HepG2 (cell line): Measurements from ENCODE around the gene NOL12. TPM values are rescaled to one million over a fixed set of nuclear protein-coding genes. Genes with fewer than 3 reads are reported as not detected.
A peak's percentile ranks its signal among the peaks of the same experiment; 100 is the strongest.

ENCODE experiments used
- DNMT1 ChIP-seq: sonication (generic); formaldehyde crosslinking; IDR thresholded peaks from 2 replicates; pipeline ENCODE4 v1.5.1; 2020; ENCODE audit warnings: mild to moderate bottlenecking, missing genetic modification reagents
- FOXO1 ChIP-seq: sonication (generic); formaldehyde crosslinking; IDR thresholded peaks from 2 replicates; pipeline ENCODE4 v1.4.0; 2020; ENCODE audit warnings: missing genetic modification reagents
- HDAC2 ChIP-seq: sonication (generic); formaldehyde crosslinking; IDR thresholded peaks from 2 replicates; pipeline ENCODE4 v1.4.0; 2020; ENCODE audit warnings: missing genetic modification reagents
- HES4 ChIP-seq: sonication (generic); formaldehyde crosslinking; IDR thresholded peaks from 2 replicates; pipeline ENCODE4 v1.9.0; 2021; ENCODE audit warnings: mild to moderate bottlenecking, missing genetic modification reagents, borderline replicate concordance
- HOMEZ ChIP-seq: IDR thresholded peaks from 2 replicates; pipeline ENCODE4 v1.6.1; 2016; ENCODE audit warnings: low read depth
- JUNB ChIP-seq: sonication (generic); formaldehyde crosslinking; IDR thresholded peaks from 2 replicates; pipeline ENCODE4 v1.8.0; 2022; ENCODE audit warnings: missing genetic modification reagents, mild to moderate bottlenecking, borderline replicate concordance
- SALL1 ChIP-seq: sonication (generic); formaldehyde crosslinking; IDR thresholded peaks from 2 replicates; pipeline ENCODE4 v1.8.0; 2022; ENCODE audit warnings: mild to moderate bottlenecking, missing genetic modification reagents
- SATB2 ChIP-seq: sonication (generic); formaldehyde crosslinking; IDR thresholded peaks from 2 replicates; pipeline ENCODE4 v1.5.0; 2020; ENCODE audit warnings: missing genetic modification reagents
- SPEN ChIP-seq: sonication (generic); formaldehyde crosslinking; IDR thresholded peaks from 2 replicates; pipeline ENCODE4 v1.5.1; 2020; ENCODE audit warnings: low read depth, mild to moderate bottlenecking, missing genetic modification reagents
- SRSF9 ChIP-seq: fragments of 200-400 bp; formaldehyde crosslinking; IDR thresholded peaks from 2 replicates; pipeline ENCODE4 v1.6.1; 2018; ENCODE audit warnings: borderline replicate concordance, mild to moderate bottlenecking, low read depth, low read length; ENCODE audit not compliant: insufficient read depth, poor library complexity, severe bottlenecking
- XRCC5 ChIP-seq: fragments of 200-400 bp; formaldehyde crosslinking; optimal IDR thresholded peaks from 2 replicates; pipeline ENCODE3; 2017; ENCODE audit warnings: mild to moderate bottlenecking, low read length
- ZBTB3 ChIP-seq: sonication (generic); formaldehyde crosslinking; IDR thresholded peaks from 2 replicates; pipeline ENCODE4 v1.4.0; 2020; ENCODE audit warnings: low read depth, mild to moderate bottlenecking, moderate library complexity, missing genetic modification reagents, borderline replicate concordance
- ZFP37 ChIP-seq: sonication (generic); formaldehyde crosslinking; IDR thresholded peaks from 2 replicates; pipeline ENCODE4 v1.4.0; 2020; ENCODE audit warnings: missing genetic modification reagents, borderline replicate concordance
- ZFP90 ChIP-seq: sonication (generic); formaldehyde crosslinking; IDR thresholded peaks from 2 replicates; pipeline ENCODE4 v1.8.0; 2022; ENCODE audit warnings: missing genetic modification reagents, mild to moderate bottlenecking, inconsistent platforms, borderline replicate concordance
- ZIK1 ChIP-seq: sonication (generic); formaldehyde crosslinking; IDR thresholded peaks from 2 replicates; pipeline ENCODE4 v1.5.0; 2020; ENCODE audit warnings: mild to moderate bottlenecking, low read depth, missing genetic modification reagents, borderline replicate concordance
- ZNF207 ChIP-seq: fragments of 450-650 bp; IDR thresholded peaks from 2 replicates; pipeline ENCODE4 v1.6.1; 2016; ENCODE audit warnings: antibody characterized with exemption, borderline replicate concordance
- ZNF460 ChIP-seq: sonication (generic); formaldehyde crosslinking; IDR thresholded peaks from 2 replicates; pipeline ENCODE4 v1.5.1; 2020; ENCODE audit warnings: missing genetic modification reagents, mild to moderate bottlenecking, borderline replicate concordance
- ZNF496 ChIP-seq: sonication (generic); formaldehyde crosslinking; IDR thresholded peaks from 2 replicates; pipeline ENCODE4 v1.8.1; 2023; ENCODE audit warnings: mild to moderate bottlenecking, moderate library complexity, missing genetic modification reagents; ENCODE audit not compliant: insufficient replicate concordance
- ZNF615 ChIP-seq: sonication (generic); formaldehyde crosslinking; IDR thresholded peaks from 2 replicates; pipeline ENCODE4 v1.5.0; 2020; ENCODE audit warnings: mild to moderate bottlenecking, missing genetic modification reagents, borderline replicate concordance
- polyA plus RNA-seq, 8 experiments: library from polyadenylated mRNA; depleted of rRNA in 3 of 8; stranded (reverse) in 7 of 8; unstranded in 1 of 8; fragments of >200 nt; fragmentation: Illumina TruSeq in 4 of 8; extraction: Trizol in 4 of 8; gene quantifications; 2 replicates each; pipeline versions ENCODE4 v1.2.1 to v1.2.3, GENCODE V29; 2011 to 2016; ENCODE audit warnings: low read depth in 4 of 8, missing spikeins in 1 of 8, mixed read lengths in 1 of 8; ENCODE audit not compliant: insufficient read depth in 1 of 8
- total RNA-seq, 5 experiments: library from RNA; depleted of rRNA; stranded (reverse); fragments of >200 nt; fragmentation: Illumina TruSeq; extraction: Trizol; gene quantifications; 2 replicates each; pipeline ENCODE4 v1.2.3, GENCODE V29; 2016; ENCODE audit warnings: low read depth in 1 of 5
- TF ChIP-seq, protein P1 (sequence below): IDR thresholded peaks from 2 replicates; pipeline ENCODE4 v1.6.1; 2016; ENCODE audit warnings: low read depth, missing genetic modification reagents, missing compliant biosample characterization
- TF ChIP-seq, protein P2 (sequence below): sonication (generic); formaldehyde crosslinking; IDR thresholded peaks from 2 replicates; pipeline ENCODE4 v1.4.0; 2020; ENCODE audit warnings: missing genetic modification reagents

The NOL12 gene
- total and polyA plus RNA-seq, 2 of the 13 experiments (the other 11 are each of a cell fraction or from before 2014, with no cell fraction given): 14.3 to 31.4 TPM

- TF ChIP-seq, protein P1, sequence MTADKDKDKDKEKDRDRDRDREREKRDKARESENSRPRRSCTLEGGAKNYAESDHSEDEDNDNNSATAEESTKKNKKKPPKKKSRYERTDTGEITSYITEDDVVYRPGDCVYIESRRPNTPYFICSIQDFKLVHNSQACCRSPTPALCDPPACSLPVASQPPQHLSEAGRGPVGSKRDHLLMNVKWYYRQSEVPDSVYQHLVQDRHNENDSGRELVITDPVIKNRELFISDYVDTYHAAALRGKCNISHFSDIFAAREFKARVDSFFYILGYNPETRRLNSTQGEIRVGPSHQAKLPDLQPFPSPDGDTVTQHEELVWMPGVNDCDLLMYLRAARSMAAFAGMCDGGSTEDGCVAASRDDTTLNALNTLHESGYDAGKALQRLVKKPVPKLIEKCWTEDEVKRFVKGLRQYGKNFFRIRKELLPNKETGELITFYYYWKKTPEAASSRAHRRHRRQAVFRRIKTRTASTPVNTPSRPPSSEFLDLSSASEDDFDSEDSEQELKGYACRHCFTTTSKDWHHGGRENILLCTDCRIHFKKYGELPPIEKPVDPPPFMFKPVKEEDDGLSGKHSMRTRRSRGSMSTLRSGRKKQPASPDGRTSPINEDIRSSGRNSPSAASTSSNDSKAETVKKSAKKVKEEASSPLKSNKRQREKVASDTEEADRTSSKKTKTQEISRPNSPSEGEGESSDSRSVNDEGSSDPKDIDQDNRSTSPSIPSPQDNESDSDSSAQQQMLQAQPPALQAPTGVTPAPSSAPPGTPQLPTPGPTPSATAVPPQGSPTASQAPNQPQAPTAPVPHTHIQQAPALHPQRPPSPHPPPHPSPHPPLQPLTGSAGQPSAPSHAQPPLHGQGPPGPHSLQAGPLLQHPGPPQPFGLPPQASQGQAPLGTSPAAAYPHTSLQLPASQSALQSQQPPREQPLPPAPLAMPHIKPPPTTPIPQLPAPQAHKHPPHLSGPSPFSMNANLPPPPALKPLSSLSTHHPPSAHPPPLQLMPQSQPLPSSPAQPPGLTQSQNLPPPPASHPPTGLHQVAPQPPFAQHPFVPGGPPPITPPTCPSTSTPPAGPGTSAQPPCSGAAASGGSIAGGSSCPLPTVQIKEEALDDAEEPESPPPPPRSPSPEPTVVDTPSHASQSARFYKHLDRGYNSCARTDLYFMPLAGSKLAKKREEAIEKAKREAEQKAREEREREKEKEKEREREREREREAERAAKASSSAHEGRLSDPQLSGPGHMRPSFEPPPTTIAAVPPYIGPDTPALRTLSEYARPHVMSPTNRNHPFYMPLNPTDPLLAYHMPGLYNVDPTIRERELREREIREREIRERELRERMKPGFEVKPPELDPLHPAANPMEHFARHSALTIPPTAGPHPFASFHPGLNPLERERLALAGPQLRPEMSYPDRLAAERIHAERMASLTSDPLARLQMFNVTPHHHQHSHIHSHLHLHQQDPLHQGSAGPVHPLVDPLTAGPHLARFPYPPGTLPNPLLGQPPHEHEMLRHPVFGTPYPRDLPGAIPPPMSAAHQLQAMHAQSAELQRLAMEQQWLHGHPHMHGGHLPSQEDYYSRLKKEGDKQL (CRISPR knock-in tag): no peak
- no peak for TF ChIP-seq FOXO1 (CRISPR knock-in tag)
- TF ChIP-seq ZFP90 (CRISPR knock-in tag): 0 out of 2 replicates have a peak, but pooled peaks have one; percentile 42
- no peak for TF ChIP-seq HES4
- TF ChIP-seq JUNB (CRISPR knock-in tag): no peak
- no peak for TF ChIP-seq XRCC5
- TF ChIP-seq ZFP37 (CRISPR knock-in tag): no peak
- no peak for TF ChIP-seq ZBTB3 (CRISPR knock-in tag)
- TF ChIP-seq HOMEZ: no peak
- TF ChIP-seq, protein P2, sequence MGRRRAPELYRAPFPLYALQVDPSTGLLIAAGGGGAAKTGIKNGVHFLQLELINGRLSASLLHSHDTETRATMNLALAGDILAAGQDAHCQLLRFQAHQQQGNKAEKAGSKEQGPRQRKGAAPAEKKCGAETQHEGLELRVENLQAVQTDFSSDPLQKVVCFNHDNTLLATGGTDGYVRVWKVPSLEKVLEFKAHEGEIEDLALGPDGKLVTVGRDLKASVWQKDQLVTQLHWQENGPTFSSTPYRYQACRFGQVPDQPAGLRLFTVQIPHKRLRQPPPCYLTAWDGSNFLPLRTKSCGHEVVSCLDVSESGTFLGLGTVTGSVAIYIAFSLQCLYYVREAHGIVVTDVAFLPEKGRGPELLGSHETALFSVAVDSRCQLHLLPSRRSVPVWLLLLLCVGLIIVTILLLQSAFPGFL (CRISPR knock-in tag): no peak
- no peak for TF ChIP-seq ZNF496 (CRISPR knock-in tag)
- TF ChIP-seq SATB2 (CRISPR knock-in tag): no peak
- TF ChIP-seq DNMT1: no peak
- TF ChIP-seq ZNF615: no peak
- TF ChIP-seq ZIK1: 0 out of 2 replicates have a peak, but pooled peaks have one; percentile 12
- no peak for TF ChIP-seq ZNF460 (CRISPR knock-in tag)
- TF ChIP-seq HDAC2 (CRISPR knock-in tag): no peak
- TF ChIP-seq ZNF207: no peak
- TF ChIP-seq SALL1: peak; percentile 1; the same call in 1 of the 2 replicates
- TF ChIP-seq SRSF9: no peak
- TF ChIP-seq SPEN (CRISPR knock-in tag): 0 out of 2 replicates have a peak, but pooled peaks have one; percentile 23
Observed at GRCh38 chr22:37732699-37733607, 46.8 kb downstream of the NOL12 start (continued).
